GM18526 (cell line): ENCODE data around the gene TK2.

Source experiments
- POLR2A ChIP-seq: IDR thresholded peaks from 3 replicates; pipeline ENCODE4 v1.6.1; 2011; ENCODE audit not compliant: insufficient read length; ENCODE audit errors: extremely low read depth

The TK2 gene

GRCh38 chr16:66474750-66475199 lies 75.1 kb downstream of the TK2 start:
- no peak for TF ChIP-seq POLR2A

GRCh38 chr16:66473654-66474519 lies 76.0 kb downstream of the TK2 start:
- TF ChIP-seq POLR2A = no peak

DNA sequence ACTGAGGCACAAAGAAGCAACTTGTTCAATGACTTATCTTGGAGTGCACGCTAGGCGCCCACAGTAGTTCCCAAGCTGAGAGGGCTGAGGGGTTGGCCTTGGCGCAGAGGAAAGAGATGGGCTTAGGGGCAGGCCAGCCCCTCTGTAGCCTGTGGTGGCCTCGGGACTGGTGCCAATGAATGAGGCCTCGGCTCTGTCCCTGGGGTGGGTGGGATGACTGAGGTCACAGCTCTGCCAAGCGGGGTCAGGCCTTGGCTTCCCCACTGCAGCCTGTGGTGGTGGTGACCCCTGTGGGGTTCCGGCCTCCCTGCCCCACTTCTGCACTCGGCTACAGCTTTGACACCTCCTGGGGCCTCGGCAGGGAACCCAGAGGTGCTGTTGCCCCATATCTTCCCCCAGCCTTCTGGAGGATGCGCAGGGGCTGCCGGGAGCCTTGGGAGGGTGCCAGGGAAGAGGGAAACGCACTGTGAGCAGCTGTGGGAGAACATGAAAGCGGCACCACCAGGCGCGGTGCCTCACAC lies 76.8 kb downstream of the TK2 start:
- no peak for TF ChIP-seq POLR2A

- no peak for TF ChIP-seq POLR2A
These were observed 78.1 kb downstream of the TK2 start for GRCh38 chr16:66471716-66472393.

GRCh38 chr16:66471264-66471663 lies 78.7 kb downstream of the TK2 start:
- TF ChIP-seq POLR2A = no peak

GRCh38 chr16:66470556-66470955 lies 79.4 kb downstream of the TK2 start:
- TF ChIP-seq POLR2A = no peak

- no peak for TF ChIP-seq POLR2A
These were observed 79.9 kb downstream of the TK2 start for GRCh38 chr16:66469947-66470546.

- TF ChIP-seq POLR2A = no peak
These were observed 80.5 kb downstream of the TK2 start for GRCh38 chr16:66469291-66469946.

GRCh38 chr16:66468321-66468965 lies 81.5 kb downstream of the TK2 start:
- TF ChIP-seq POLR2A = no peak

GRCh38 chr16:66467611-66468010 lies 82.3 kb downstream of the TK2 start:
- TF ChIP-seq POLR2A = no peak

DNA sequence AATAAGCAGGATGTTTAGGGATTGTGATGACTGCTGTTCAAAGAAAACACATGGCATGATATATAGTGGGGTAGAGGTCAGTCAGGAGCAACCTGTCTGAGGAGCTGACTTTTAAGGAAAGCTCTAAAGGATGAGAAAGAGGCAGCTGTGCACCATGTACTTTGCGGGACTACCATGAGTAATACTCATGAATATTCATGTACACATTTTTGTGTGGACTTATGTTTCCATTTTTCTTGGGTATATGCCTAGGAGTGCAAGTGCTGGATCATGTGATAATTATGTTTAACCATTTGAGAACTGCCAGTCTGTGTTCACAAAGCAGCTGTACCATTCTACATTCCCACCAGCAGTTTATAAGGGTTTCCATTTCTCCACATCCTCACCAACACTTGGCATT lies 87.0 kb downstream of the TK2 start:
- TF ChIP-seq POLR2A = no peak

GRCh38 chr16:66460703-66461102 lies 89.2 kb downstream of the TK2 start:
- TF ChIP-seq POLR2A = no peak

- TF ChIP-seq POLR2A = no peak
These were observed 90.0 kb downstream of the TK2 start for GRCh38 chr16:66459878-66460277.

GRCh38 chr16:66458853-66459252 lies 91.1 kb downstream of the TK2 start:
- no peak for TF ChIP-seq POLR2A

- no peak for TF ChIP-seq POLR2A
These were observed 91.6 kb downstream of the TK2 start for GRCh38 chr16:66458292-66458691.
